Measurements from ENCODE around the gene ASCL3.
"Not testable (repeated sequence)": the region's sequence is repeated elsewhere in the genome, so short reads cannot be mapped to it uniquely, and the experiment has no call there.

Gene ASCL3

DNA sequence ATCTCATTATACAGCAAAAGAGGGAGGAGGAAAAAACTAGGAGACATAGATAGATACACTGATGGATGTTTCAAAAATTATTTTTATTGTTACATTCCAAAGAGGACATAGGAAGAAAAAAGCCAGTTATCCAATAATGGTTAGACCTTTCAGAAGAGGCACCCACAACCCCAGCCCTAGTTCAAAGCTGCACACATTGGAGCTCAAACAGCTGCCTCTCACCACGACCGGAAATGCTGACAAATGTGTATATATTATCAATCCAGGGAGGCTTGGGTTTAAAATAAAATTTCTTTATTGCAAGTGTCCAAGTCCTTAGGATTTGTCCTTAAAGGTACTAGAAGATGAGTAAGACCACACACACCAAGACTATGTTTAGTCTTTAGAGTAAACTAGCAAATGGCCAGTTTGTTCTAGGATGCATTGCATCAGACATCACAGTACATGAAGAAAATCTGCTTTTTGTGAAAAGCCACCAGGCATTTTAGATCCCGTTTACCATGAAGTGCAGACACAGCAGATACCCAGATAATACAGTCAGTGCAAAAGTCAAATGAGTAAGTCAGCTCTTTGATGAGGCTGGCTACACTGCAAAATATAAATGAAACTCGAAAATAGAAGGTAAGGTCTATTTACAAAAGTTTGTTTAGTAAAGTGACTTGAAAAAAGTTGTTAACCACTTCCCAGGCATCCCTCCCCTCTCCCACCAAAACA lies 4.6 kb upstream of the ASCL3 start:
- no peak for DNase-seq (ENCODE audit: low read depth)

GRCh38 chr11:8941341-8942103 lies 1.3 kb downstream of the ASCL3 start:
- DNase-seq (ENCODE audit: low read depth): no peak

GRCh38 chr11:8937659-8938058 lies 5.2 kb downstream of the ASCL3 start:
- no peak for DNase-seq (ENCODE audit: low read depth)

DNA sequence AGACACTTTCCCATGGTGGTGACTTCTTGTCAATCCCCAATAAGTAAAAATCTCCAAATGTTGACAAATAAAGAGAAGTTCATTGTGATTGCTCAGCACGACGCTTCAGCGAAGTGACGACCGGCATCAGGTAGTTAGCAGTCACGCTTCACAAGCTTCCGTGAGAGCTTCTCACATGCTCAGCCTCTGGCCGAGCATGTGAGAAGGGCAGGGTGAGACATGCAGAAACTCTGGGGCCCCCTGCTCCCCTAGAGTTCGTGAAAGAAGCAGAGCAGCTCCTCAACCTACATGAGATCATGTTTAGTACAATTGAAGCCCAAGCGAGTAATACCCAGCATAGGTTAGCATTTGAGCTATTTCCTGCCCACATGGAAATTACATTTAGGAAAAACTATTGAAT lies 5.7 kb downstream of the ASCL3 start:
- DNase-seq (ENCODE audit: low read depth): no peak

GRCh38 chr11:8935789-8936188 lies 7.0 kb downstream of the ASCL3 start:
- not testable (repeated sequence) for DNase-seq (ENCODE audit: low read depth)

DNA sequence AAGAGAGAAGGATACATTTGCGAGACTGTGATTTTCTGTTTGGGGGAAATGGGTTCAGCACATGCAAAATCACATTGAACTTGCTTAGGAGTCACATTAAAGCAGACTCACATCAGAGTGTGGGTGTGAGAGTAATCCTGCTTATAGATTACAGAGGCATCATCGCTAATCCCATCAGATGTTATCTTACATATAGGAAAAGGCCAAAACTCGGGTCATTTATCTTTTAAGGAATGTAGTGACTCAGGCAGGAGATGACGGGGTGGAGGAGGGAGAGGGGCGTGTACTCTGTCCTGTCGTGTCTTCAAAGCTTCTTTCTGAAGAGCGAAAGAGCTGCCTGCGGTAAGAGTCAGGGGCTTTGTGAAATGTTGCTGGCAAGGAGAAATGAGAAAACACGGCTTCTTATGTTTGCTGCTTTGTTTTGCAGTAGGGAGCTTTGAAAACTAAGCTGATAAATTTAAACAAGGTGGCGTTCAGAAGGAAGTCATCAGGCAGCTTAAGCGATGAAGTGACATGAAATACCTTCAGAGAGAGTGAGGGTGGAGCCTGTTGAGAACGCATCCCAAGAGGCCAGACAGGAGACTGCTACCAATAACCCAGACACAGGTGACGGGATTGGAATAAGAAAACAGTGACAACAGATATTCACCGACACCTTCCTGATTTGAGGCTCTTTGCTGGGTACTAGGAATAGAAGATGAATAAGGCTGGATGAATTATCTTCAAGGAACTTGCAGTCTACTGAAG lies 7.9 kb downstream of the ASCL3 start:
- no peak for DNase-seq (ENCODE audit: low read depth)

DNA sequence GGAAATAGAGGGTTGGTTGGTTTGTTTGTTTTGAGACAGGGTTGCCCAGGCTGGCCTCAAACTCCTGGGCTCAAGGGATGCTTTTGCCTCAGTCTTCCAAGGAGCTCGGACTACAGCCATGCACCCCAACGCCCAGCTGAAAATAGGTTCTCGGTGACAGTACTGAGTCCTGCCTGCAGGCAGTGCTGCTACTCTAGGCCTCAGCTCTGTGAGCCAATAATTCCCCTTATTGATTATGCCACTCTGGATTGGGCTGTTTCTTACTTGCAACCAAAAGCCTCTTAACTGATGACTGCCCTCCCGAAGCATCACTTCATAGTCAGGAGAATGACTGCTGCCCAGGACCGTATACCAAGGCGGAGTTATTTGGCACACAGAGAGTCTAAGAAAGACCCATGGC lies 8.9 kb downstream of the ASCL3 start:
- DNase-seq (ENCODE audit: low read depth): no peak

GRCh38 chr11:8932564-8933180 lies 10.1 kb downstream of the ASCL3 start, which contains the start of gene C11orf16:
Gene C11orf16, minus strand, starts transcription at chr11:8932947. Its CDS starts 639 bp downstream, at chr11:8932308.
- no peak for DNase-seq (ENCODE audit: low read depth)

DNA sequence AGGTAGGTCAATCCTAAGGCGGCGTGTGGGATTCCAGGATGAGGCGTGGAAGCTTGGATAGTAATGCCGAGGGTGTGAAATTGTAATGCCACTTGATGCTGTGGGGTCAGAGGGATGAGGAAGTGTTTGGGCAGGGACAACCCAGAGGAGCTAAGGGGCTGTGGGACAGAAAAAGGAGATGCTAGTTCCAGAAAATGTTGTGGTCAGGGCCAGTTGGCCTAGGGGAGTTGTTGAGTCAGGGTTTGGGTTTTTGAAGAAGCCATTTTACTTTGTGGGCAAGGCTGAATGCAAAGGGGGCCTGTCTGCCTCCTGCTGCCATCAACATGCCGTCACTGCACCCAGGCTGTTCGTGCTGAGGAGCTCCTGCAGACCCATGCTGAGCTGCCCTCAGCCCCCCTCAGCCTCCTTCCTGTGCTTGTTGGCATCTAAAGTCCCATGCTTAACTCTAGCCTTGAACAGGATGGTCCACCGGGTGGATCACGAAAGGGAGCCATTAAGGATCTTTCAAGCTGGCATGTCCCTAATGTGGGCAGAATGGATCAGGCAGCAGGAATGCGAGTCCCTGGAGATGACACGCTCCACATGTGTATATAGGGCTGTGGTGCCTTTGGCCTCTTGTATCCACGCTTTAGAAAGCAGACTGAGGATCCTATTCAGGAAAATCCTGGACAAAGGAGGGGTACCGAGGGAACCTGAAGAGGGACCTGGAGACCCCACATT lies 12.2 kb downstream of the ASCL3 start:
- DNase-seq (ENCODE audit: low read depth): no peak

GRCh38 chr11:8928981-8929615 lies 13.7 kb downstream of the ASCL3 start:
- DNase-seq (ENCODE audit: low read depth): no peak

DNA sequence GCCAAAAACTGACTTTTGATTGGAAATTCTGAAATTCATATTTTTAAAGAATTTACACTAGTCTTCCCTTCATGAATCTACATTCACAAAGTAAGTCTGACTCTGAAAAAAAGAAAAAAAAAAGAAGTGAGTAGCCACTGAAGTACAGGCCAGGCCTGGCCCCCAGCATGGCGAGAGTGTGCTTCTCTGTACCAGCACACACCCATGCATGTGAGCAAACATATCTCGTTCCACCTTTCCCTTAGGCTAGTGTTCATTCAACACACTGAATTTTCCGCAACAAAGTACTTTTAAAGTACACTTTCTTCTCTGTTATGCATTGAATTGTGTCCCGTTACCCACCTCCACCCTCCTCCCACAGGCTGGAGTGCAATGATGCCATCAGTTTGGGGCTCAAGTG lies 14.6 kb downstream of the ASCL3 start:
- no peak for DNase-seq (ENCODE audit: low read depth)

DNA sequence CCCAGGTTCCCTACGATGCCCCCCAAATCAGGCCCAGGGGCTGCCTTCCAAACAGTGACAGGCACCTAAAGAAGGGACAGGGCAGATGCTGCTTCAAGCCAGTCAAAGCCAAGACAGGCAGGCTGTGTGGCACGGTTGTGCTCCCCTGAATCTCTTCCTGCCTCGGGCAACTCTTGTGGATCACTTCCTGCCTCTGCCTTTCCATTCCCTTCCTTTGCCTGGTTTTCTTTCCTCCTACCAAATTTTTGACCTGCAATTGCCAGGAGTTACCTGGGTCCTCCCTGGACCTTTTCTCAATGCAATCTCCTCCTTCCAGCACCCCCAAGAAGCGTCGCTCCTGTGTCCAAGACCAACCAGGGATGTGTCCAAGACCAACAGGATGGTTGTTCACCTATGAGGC lies 15.6 kb downstream of the ASCL3 start:
- DNase-seq (ENCODE audit: low read depth): no peak

- DNase-seq (ENCODE audit: low read depth): no peak
Observed at GRCh38 chr11:8926236-8926635, 16.6 kb downstream of the ASCL3 start.

- no peak for DNase-seq (ENCODE audit: low read depth)
Observed at GRCh38 chr11:8925711-8926110, 17.1 kb downstream of the ASCL3 start.

DNA sequence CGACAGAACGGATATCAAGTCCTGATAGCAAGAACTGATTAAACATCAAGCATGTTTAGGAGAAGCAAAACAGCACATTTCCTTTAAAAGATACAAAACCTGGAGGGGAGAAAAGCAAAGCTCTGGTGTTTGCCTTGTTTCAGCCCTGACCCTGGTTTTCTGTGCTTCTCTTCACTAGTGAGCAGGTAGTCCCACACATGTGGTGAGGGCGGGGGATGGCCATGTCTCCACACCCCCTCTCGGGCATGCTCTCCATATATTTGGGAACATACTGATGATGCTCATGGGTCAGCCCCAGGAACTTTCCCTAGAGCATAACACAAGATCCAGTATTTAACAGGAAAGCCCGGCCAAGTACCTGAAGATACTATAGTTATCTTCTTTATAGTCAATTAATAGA lies 20.1 kb downstream of the ASCL3 start:
- no peak for DNase-seq (ENCODE audit: low read depth)

DNA sequence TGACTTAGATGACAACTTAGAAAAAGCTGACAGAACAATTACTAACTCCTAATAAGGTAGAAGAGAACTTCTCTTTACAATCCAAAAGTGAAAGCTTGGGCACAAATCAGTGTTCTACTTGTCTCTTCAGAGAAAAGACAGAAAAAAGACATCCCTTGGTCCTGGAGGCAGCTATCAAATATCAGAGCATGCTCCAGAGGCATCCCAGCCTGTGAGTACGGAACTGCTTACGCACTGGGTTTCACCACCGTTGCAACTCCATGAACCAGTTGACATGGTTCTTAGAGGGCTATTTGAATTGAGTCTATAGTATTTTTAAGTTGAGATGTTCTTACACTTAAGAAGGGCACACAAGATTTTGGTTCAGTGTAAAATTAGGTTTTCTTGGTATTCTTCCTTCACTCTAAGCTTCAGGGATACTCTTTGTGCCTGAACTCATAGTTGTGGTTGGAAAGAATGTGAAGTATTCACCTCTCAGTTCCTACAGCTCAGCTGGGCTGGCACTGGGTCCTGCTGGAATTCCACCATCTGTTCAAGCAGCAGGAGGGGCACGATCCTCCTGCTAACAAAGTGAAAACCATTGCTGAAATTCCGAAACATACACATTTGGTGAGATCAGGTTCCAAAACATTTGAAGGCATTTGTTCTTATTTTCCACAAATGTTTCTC lies 25.5 kb downstream of the ASCL3 start:
- no peak for DNase-seq (ENCODE audit: low read depth)

DNA sequence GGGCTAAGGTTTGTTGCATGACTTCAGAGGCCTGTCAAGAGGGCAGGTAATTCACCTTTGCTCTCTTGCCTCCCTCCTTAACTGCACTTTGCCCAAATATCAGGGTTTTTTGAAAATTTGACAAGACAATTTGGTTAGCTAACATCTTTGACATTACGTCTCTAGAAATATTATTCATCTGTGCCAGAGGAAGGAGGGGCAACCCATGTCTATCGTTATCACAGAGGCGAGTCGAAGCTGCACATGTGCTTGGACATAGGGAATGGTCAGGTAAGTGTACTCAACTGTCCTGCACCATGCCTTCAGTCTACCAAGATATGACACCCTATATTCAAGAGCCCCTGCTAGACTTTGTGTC lies 28.2 kb downstream of the ASCL3 start:
- no peak for DNase-seq (ENCODE audit: low read depth)

GRCh38 chr11:8913961-8914660 lies 28.7 kb downstream of the ASCL3 start:
- DNase-seq (ENCODE audit: low read depth): no peak

DNA sequence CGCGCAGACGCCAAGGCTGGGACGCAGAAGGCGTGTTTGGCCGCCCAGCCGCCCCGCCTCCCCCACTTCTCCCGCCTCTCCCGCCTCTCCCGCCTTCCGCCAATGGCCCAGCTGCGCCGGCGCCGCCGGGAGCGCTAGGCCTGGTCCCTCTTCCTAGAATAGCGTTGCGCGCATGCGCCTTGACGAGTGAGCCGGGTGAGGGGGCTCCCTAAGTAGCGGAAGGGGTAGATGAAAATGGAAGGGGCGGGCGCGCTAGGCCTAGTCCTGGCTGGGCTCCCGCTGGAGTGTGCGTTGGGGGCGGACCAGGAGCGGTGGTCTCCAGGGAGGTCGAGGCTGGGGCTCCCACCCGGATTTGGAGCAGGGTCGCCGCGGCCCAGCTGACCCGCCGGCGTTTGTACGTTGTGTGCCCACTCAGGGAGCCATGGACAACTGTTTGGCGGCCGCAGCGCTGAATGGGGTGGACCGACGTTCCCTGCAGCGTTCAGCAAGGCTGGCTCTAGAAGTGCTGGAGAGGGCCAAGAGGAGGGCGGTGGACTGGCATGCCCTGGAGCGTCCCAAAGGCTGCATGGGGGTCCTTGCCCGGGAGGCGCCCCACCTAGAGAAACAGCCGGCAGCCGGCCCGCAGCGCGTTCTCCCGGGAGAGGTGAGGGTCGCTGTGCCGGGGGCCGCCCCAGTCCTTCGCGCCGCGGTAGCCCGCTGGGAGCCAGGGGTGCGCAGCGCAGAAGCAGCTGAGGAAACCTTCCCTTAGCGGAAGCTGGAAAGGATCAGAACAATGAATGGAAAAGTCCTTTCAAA lies 31.6 kb downstream of the ASCL3 start, which contains the start of gene AKIP1:
AKIP1 (plus strand) TSS at position 161 of the 795 bp plus-strand sequence; CDS start at position 422, 261 bp downstream.
- peak; percentile 81 for DNase-seq (ENCODE audit: low read depth)

All from T-helper 22 cell (primary cell).